ENCODE results near the gene FBF1.

FBF1 gene

GRCh38 chr17:75908201-75908600 lies 32.6 kb downstream of the FBF1 start:
- no peak for TF ChIP-seq FOXP2 (optimal IDR thresholded peaks at IDR 0.05; ENCODE audit: borderline replicate concordance, extremely low read depth, extremely low read length, insufficient read depth)
- TF ChIP-seq, protein P1, sequence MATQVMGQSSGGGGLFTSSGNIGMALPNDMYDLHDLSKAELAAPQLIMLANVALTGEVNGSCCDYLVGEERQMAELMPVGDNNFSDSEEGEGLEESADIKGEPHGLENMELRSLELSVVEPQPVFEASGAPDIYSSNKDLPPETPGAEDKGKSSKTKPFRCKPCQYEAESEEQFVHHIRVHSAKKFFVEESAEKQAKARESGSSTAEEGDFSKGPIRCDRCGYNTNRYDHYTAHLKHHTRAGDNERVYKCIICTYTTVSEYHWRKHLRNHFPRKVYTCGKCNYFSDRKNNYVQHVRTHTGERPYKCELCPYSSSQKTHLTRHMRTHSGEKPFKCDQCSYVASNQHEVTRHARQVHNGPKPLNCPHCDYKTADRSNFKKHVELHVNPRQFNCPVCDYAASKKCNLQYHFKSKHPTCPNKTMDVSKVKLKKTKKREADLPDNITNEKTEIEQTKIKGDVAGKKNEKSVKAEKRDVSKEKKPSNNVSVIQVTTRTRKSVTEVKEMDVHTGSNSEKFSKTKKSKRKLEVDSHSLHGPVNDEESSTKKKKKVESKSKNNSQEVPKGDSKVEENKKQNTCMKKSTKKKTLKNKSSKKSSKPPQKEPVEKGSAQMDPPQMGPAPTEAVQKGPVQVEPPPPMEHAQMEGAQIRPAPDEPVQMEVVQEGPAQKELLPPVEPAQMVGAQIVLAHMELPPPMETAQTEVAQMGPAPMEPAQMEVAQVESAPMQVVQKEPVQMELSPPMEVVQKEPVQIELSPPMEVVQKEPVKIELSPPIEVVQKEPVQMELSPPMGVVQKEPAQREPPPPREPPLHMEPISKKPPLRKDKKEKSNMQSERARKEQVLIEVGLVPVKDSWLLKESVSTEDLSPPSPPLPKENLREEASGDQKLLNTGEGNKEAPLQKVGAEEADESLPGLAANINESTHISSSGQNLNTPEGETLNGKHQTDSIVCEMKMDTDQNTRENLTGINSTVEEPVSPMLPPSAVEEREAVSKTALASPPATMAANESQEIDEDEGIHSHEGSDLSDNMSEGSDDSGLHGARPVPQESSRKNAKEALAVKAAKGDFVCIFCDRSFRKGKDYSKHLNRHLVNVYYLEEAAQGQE (IDR thresholded peaks at IDR 0.05; ENCODE audit: insufficient read depth in 1 of 2, low read depth in 2 of 2, low read length in 2 of 2): no peak
- no peak for TF ChIP-seq TAF1 (IDR thresholded peaks at IDR 0.05; ENCODE audit: borderline replicate concordance, insufficient read depth, low read length)
- TF ChIP-seq POLR2AphosphoS5 (IDR thresholded peaks at IDR 0.05; ENCODE audit: low read depth, low read length): no peak
- no peak for TF ChIP-seq SIN3A (IDR thresholded peaks at IDR 0.05; ENCODE audit: borderline replicate concordance, insufficient read depth, low read length)

DNA sequence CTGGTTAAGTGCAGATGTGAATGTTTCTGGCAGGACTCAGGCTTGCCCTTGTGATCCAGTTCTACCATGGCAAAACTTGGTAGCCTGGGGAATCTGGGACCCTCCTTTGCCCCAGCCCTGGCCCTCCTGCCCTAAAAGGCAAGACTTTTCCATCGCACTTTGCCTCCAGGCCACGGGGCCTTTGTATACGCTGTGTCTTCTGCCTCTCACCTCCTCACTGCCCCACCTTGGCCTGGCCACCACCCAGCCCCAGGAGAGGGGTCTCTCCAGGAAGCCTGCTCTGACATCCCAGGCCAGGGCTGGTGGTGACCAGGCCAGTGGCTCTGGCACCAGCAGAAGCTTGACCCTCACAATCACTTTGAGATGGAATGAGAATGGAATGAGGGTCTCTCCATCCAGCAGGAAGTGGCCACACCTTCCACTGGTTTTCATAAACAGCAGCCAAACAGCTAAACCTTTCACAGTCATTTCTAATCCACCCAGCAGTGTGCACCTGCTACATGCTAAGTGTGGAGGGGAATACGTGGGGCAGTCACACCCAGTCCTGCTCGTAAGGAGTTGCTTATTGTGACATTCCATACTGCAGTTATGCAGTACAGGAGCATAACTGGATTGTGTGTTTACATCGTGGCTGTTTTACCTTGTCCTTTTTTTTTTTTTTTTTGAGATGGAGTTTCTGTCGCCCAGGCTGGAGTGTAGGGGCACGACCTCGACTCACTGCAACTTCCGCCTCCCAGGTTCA lies 34.5 kb downstream of the FBF1 start:
- TF ChIP-seq, protein P1 (IDR thresholded peaks at IDR 0.05; ENCODE audit: insufficient read depth in 1 of 2, low read depth in 2 of 2, low read length in 2 of 2): no peak
- TF ChIP-seq POLR2AphosphoS5 (IDR thresholded peaks at IDR 0.05; ENCODE audit: low read depth, low read length) (no peak), FOXP2 (optimal IDR thresholded peaks at IDR 0.05; ENCODE audit: borderline replicate concordance, extremely low read depth, extremely low read length, insufficient read depth) (no peak), SIN3A (IDR thresholded peaks at IDR 0.05; ENCODE audit: borderline replicate concordance, insufficient read depth, low read length) (no peak), TAF1 (IDR thresholded peaks at IDR 0.05; ENCODE audit: borderline replicate concordance, insufficient read depth, low read length) (no peak)

DNA sequence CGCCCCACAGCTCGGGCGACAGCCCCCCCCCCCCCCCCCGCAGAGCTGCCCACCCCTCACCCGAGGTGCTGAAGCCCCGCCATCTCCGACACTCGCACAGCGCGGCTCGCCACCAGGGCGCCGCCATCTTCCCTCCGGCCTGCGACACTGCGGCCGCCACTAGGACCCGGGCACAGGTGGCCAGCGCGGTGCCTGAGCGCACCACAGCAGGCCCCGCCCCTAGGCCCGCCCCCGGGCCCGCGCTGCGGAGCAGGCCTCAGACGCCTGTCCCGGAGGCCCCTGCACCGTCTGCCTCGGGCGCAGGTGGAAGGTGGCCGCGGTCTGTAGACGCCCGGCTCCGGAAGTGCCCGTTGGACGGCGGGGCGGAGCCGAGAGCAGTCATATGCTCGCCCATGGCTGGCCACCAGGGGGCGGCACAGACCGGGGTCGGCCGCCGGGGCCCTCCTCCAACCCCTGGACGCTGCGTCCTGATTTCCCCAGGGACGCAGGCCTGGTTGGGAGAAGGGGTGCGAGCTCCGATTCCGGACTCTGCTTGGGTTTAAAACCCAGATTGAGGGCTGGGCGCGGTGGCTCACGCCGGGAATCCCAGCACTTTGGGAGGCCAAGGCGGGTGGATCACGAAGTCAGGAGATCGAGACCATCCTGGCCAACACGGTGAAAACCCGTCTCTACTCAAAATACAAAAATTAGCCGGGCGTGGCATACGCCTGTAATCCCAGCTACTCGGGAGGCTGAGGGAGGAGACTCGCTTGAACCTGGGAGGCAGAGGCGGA lies 35.9 kb downstream of the FBF1 start, which contains the start of gene MRPL38:
Gene MRPL38 (minus strand): TSS at position 136 of the 773 bp plus-strand sequence. CDS start 9 bp downstream, at position 127.
- peak; percentile 82 for TF ChIP-seq POLR2AphosphoS5 (IDR thresholded peaks at IDR 0.05; ENCODE audit: low read depth, low read length)
- TF ChIP-seq, protein P1 (IDR thresholded peaks at IDR 0.05; ENCODE audit: insufficient read depth in 1 of 2, low read depth in 2 of 2, low read length in 2 of 2): 0 out of 4 replicates have a peak, but pooled peaks of 1 of the 2 experiments have one; percentile 18
- peak; percentile 85 for TF ChIP-seq TAF1 (IDR thresholded peaks at IDR 0.05; ENCODE audit: borderline replicate concordance, insufficient read depth, low read length)
- TF ChIP-seq FOXP2 (optimal IDR thresholded peaks at IDR 0.05; ENCODE audit: borderline replicate concordance, extremely low read depth, extremely low read length, insufficient read depth): peak; percentile 74
- TF ChIP-seq SIN3A (IDR thresholded peaks at IDR 0.05; ENCODE audit: borderline replicate concordance, insufficient read depth, low read length): no peak; the same call in 1 of the 2 replicates

DNA sequence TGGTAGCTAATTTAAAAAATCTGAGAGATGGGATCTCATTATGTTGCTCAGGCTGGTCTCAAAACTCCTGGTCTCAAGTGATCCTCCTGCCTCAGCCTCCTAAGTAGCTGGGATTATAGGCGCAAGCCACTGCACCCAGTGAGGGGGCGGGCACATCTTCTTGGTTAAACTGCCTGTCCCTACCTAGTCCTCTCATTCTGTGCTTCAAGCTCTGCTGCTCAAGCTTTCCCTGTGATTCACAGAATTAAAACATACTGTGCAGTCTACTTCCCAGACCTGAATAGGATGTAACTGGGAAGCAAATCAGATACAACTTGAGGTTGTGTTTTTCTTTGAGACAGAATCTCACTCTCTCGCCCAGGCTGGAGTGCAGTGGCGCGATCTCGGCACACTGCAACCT lies 38.4 kb downstream of the FBF1 start:
- TF ChIP-seq POLR2AphosphoS5 (IDR thresholded peaks at IDR 0.05; ENCODE audit: low read depth, low read length) (no peak), FOXP2 (optimal IDR thresholded peaks at IDR 0.05; ENCODE audit: borderline replicate concordance, extremely low read depth, extremely low read length, insufficient read depth) (no peak), TAF1 (IDR thresholded peaks at IDR 0.05; ENCODE audit: borderline replicate concordance, insufficient read depth, low read length) (no peak), SIN3A (IDR thresholded peaks at IDR 0.05; ENCODE audit: borderline replicate concordance, insufficient read depth, low read length) (no peak)
- TF ChIP-seq, protein P1 (IDR thresholded peaks at IDR 0.05; ENCODE audit: insufficient read depth in 1 of 2, low read depth in 2 of 2, low read length in 2 of 2): no peak

All from PFSK-1 (cell line).